ENCODE data around the gene TMIGD1. TPM values are rescaled to one million over a fixed set of nuclear protein-coding genes. Genes with fewer than 3 reads are reported as not detected.

Gene TMIGD1
- total RNA-seq, 3 donors from 2014 or later, result 102 to 288 (median 119) TPM

- no peak for TF ChIP-seq CTCF (IDR thresholded peaks at IDR 0.05)
- Histone ChIP-seq H3K36me3 (ENCODE audit: low read depth) (no peaks in the 10 kb centered on the region), H3K4me1 (ENCODE audit: low read depth) (peaks cover 5% of the 10 kb centered on the region), H3K4me3 (no peak overlapping the region), H3K9me3 (no peaks in the 10 kb centered on the region)
- intact Hi-C loops (cut with DNase I, micrococcal nuclease), result no loop called here
- ATAC-seq (peak; percentile 55), DNase-seq (no peak)
These were observed 10.5 kb downstream of the TMIGD1 start for GRCh38 chr17:30323262-30323894.

GRCh38 chr17:30321314-30321713 is 12.5 kb downstream of the TMIGD1 start:
- Histone ChIP-seq H3K9me3 (no peaks in the 10 kb centered on the region), H3K36me3 (ENCODE audit: low read depth) (no peaks in the 10 kb centered on the region), H3K4me3 (no peak overlapping the region), H3K4me1 (ENCODE audit: low read depth) (peaks cover 4% of the 10 kb centered on the region)
- DNase-seq, result no peak
- no peak for ATAC-seq
- no peak for TF ChIP-seq CTCF (IDR thresholded peaks at IDR 0.05)
- intact Hi-C loops (cut with DNase I, micrococcal nuclease), result no loop called here

GRCh38 chr17:30318155-30318554 is 15.7 kb downstream of the TMIGD1 start:
- peaks cover 19% of the 10 kb centered on the region for H3K4me1 ChIP-seq (ENCODE audit: low read depth)

GRCh38 chr17:30316736-30317135 is 17.1 kb downstream of the TMIGD1 start:
- no peak for TF ChIP-seq CTCF (IDR thresholded peaks at IDR 0.05)
- peak; percentile 84 for ATAC-seq

More at GRCh38 chr17:30318155-30318554, 15.7 kb downstream of the TMIGD1 start:
- no peak for ATAC-seq
- TF ChIP-seq CTCF (IDR thresholded peaks at IDR 0.05), result no peak
- intact Hi-C loops (cut with DNase I, micrococcal nuclease), result no loop called here
- H3K4me3 ChIP-seq, result no peak overlapping the region
- no peaks in the 10 kb centered on the region for H3K9me3 ChIP-seq
- H3K36me3 ChIP-seq (ENCODE audit: low read depth), result no peaks in the 10 kb centered on the region
- no peak for DNase-seq

GRCh38 chr17:30315106-30315505 is 18.8 kb downstream of the TMIGD1 start:
- no peak for ATAC-seq
- H3K36me3 ChIP-seq (ENCODE audit: low read depth), result no peaks in the 10 kb centered on the region
- no peaks in the 10 kb centered on the region for H3K9me3 ChIP-seq
- H3K4me1 ChIP-seq (ENCODE audit: low read depth), result peaks cover 22% of the 10 kb centered on the region
- intact Hi-C loops (cut with DNase I, micrococcal nuclease), result no loop called here
- no peak overlapping the region for H3K4me3 ChIP-seq
- TF ChIP-seq CTCF (IDR thresholded peaks at IDR 0.05), result no peak
- DNase-seq, result no peak

More at GRCh38 chr17:30316736-30317135, 17.1 kb downstream of the TMIGD1 start:
- peak in 1 of 3 donors; percentile 42 for DNase-seq
- Histone ChIP-seq H3K36me3 (ENCODE audit: low read depth) (no peaks in the 10 kb centered on the region), H3K4me3 (no peak overlapping the region), H3K4me1 (ENCODE audit: low read depth) (peaks cover 22% of the 10 kb centered on the region), H3K9me3 (no peaks in the 10 kb centered on the region)
- intact Hi-C loops (cut with DNase I, micrococcal nuclease), result no loop called here
